ENCODE data around the gene SALL2. TPM values are rescaled to one million over a fixed set of nuclear protein-coding genes. Genes with fewer than 3 reads are reported as not detected.
A peak's percentile ranks its signal among the peaks of the same experiment; 100 is the strongest.
"Not testable (repeated sequence)": the region's sequence is repeated elsewhere in the genome, so short reads cannot be mapped to it uniquely, and the experiment has no call there.

Gene SALL2
- total RNA-seq (2014; rRNA removed; shearing (Covaris generic)), result 0.48 and 1.1 TPM in 2 replicates

DNA sequence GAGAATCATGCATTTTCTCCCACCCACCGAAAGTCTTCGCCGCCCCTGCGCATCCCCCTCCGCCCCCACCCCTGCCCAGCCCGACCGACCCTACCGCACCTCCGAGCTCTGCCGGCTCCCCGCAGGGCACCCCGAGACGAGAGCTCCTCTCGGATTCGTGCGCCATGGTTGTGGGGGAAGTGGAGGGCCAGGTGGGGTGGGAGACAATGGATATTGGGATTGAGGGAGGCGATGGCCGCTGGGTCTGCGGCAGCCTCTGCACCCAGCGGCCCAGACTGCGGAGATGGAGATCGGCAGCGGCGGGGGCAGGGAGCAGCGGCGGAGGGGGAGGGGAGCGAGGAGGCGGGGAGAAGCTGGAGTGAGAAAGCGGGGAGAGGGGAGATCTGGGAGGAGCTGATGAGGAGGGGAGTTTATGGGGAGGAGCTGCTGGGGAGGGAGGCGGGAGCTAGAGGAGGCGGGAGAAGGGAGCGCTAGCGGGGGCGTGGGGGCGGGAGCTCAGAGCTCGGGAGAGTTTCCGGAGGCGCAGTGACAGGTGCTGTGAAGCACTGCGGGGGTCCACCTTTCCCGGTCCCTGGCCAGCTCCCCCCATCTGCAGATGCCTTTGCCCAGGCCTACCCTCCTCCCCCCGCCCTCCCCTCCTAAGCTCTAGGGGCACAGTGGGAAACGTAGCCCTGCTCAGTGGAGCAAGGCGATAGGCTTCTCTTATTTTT lies at the start of gene SALL2:
SALL2 (minus strand) TSS at position 385 of the 710 bp plus-strand sequence; CDS start at position 166, 219 bp downstream.
- DNase-seq (ENCODE audit: low read depth), result peak; percentile 40

- peak; percentile 6 for DNase-seq (ENCODE audit: low read depth)
Observed at GRCh38 chr14:21575661-21576060, 49.5 kb upstream of the SALL2 start.

GRCh38 chr14:21572604-21573003 lies 46.5 kb upstream of the SALL2 start:
- no peak for DNase-seq (ENCODE audit: low read depth)

- no peak for DNase-seq (ENCODE audit: low read depth)
Observed at GRCh38 chr14:21558703-21559170, 32.6 kb upstream of the SALL2 start.

- peak; percentile 75 for DNase-seq (ENCODE audit: low read depth)
Observed at GRCh38 chr14:21557084-21557901, 31.1 kb upstream of the SALL2 start.

DNA sequence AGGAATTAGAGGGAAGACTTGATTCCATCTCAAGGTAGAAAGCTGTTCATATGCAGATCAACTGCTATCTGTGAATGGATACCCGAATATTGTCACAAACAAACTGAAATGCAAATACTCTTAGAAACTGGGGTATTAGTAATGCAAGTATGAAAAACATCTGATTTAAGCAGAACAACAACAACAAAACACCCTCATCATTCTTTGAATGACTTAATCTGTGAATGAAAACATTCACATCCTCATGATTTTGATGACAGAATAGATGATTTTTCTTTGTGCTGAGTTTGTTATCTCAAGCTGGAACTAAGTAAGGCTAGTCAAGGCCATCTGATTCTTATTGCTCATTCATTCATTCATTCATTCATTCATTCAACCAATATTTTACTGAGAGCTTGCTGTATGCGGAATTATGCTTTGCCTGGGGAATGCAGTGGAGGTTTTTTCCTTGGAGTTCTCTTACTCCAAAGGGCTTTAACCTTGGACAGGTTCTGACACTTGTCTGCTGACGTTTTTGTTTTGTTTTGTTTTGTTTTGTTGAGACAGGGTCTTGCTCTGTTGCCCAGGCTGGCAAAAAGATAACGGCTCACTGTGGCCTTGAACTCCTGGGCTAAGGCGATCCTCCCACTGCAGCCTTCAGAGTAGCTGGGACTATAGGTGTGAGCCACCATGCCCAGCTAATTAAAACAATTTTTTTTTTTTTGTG lies 30.4 kb upstream of the SALL2 start:
- no peak for DNase-seq (ENCODE audit: low read depth)

- DNase-seq (ENCODE audit: low read depth), result no peak
Observed at GRCh38 chr14:21553266-21553665, 27.1 kb upstream of the SALL2 start.

DNA sequence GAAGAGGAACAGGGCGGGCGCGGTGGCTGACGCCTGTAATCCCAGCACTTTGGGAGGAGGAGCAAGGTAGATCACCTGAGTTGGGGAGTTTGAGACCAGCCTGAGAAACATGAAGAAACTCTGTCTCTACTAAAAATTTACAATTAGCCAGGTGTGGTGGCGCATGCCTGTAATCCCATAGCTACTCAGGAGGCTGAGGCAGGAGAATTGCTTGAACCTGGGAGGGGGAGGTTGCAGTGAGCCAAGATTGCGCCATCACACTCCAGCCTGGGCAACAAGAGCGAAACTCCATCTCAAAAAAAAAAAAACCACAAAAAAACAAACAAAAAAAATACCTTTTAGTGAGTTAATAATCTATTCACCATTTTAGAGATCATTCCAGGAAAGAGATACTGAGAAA lies 18.4 kb upstream of the SALL2 start:
- not testable (repeated sequence) for DNase-seq (ENCODE audit: low read depth)

GRCh38 chr14:21543963-21544362 lies 17.8 kb upstream of the SALL2 start:
- DNase-seq (ENCODE audit: low read depth), result no peak

- no peak for DNase-seq (ENCODE audit: low read depth)
Observed at GRCh38 chr14:21543521-21543960, 17.4 kb upstream of the SALL2 start.

- no peak for DNase-seq (ENCODE audit: low read depth)
Observed at GRCh38 chr14:21541413-21542074, 15.4 kb upstream of the SALL2 start.

- no peak for DNase-seq (ENCODE audit: low read depth)
Observed at GRCh38 chr14:21539189-21539940, 13.2 kb upstream of the SALL2 start.

DNA sequence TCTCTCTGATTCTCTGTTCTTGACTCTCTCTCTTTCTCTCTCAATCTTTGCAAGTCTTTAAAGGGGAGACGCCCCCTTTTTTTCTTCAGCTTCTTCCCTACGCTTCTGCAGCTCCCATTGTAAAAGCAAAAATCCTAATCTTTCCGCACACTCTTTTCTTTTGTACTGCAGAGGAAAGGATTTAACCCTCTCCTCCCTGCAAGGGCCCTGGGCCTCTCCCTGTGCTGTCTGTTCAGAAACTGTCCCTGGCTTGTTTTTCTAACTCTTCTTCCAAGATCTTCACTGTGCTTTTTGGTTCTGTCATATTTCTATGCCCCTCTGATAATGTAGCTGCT lies 10.9 kb upstream of the SALL2 start:
- no peak for DNase-seq (ENCODE audit: low read depth)

GRCh38 chr14:21536418-21537089 lies 10.4 kb upstream of the SALL2 start:
- DNase-seq (ENCODE audit: low read depth), result no peak

GRCh38 chr14:21535545-21536417 lies 9.6 kb upstream of the SALL2 start:
- no peak for DNase-seq (ENCODE audit: low read depth)

GRCh38 chr14:21534576-21534975 lies 8.4 kb upstream of the SALL2 start:
- no peak for DNase-seq (ENCODE audit: low read depth)

DNA sequence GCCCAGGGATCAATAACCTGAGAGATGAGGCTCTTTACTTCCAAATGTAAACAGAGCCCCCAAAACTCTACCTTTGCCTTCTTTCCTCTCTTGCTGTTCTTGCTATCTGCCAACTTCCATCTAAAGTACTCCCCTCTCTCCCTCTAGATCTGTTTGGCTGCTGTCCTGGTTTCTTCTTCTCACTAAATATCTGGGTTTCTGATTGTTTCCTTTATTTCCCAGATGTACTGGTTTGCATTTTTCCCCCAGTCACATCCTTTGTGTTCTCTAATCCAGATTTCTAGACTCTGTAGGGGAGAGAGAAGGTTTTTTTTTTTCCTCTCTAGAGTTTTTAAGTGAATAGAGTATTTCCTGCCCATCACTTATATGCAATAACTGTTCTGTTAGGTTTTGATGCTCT lies 7.1 kb upstream of the SALL2 start:
- no peak for DNase-seq (ENCODE audit: low read depth)

GRCh38 chr14:21529515-21529914 lies 3.4 kb upstream of the SALL2 start:
- DNase-seq (ENCODE audit: low read depth), result no peak
